OCI-LY7 (cell line): ENCODE measurements around the gene MTX2.

Experiments used
- EZH2phosphoT487 ChIP-seq: fragments of 200-600 bp; sonication (generic); IDR thresholded peaks from 2 replicates; pipeline ENCODE4 v1.6.1; 2018; ENCODE audit warnings: low read depth, borderline replicate concordance, mild to moderate bottlenecking, mixed run types, antibody characterized with exemption, low read length, moderate library complexity, mixed read lengths
- TF ChIP-seq, protein P1 (sequence below): fragments of 200-600 bp; sonication (generic); conservative IDR thresholded peaks from 2 replicates; pipeline ENCODE4 v1.5.1; 2014; ENCODE audit warnings: mild to moderate bottlenecking, antibody characterized with exemption, low read length, moderate library complexity, mixed read lengths

DNA sequence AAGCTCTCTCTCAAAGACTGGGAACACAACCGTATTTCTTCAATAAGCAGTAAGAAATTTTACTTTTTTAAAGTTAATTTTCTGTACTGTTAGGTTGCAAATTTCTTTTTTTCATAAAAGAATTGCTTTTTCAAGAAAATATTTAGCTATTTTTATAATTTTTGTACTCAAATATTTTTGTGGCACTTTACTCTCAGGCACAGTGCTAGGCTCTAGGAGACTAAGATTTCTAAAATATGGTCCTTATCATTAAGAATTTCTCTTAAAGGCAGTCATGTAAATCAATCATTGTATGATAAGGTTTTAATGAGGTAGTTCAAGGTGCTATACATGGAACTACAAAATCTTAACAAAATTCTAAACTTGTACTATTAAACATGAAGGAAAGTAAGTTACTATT is 61.4 kb downstream of the MTX2 start:
- no peak for TF ChIP-seq EZH2phosphoT487
- TF ChIP-seq, protein P1, sequence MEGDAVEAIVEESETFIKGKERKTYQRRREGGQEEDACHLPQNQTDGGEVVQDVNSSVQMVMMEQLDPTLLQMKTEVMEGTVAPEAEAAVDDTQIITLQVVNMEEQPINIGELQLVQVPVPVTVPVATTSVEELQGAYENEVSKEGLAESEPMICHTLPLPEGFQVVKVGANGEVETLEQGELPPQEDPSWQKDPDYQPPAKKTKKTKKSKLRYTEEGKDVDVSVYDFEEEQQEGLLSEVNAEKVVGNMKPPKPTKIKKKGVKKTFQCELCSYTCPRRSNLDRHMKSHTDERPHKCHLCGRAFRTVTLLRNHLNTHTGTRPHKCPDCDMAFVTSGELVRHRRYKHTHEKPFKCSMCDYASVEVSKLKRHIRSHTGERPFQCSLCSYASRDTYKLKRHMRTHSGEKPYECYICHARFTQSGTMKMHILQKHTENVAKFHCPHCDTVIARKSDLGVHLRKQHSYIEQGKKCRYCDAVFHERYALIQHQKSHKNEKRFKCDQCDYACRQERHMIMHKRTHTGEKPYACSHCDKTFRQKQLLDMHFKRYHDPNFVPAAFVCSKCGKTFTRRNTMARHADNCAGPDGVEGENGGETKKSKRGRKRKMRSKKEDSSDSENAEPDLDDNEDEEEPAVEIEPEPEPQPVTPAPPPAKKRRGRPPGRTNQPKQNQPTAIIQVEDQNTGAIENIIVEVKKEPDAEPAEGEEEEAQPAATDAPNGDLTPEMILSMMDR: no peak
